ENCODE measurements around the gene ASXL2. TPM values are rescaled to one million over a fixed set of nuclear protein-coding genes. Genes with fewer than 3 reads are reported as not detected.

ASXL2 gene
- total RNA-seq, 1 experiment from 2014 or later = 34.5 TPM

DNA sequence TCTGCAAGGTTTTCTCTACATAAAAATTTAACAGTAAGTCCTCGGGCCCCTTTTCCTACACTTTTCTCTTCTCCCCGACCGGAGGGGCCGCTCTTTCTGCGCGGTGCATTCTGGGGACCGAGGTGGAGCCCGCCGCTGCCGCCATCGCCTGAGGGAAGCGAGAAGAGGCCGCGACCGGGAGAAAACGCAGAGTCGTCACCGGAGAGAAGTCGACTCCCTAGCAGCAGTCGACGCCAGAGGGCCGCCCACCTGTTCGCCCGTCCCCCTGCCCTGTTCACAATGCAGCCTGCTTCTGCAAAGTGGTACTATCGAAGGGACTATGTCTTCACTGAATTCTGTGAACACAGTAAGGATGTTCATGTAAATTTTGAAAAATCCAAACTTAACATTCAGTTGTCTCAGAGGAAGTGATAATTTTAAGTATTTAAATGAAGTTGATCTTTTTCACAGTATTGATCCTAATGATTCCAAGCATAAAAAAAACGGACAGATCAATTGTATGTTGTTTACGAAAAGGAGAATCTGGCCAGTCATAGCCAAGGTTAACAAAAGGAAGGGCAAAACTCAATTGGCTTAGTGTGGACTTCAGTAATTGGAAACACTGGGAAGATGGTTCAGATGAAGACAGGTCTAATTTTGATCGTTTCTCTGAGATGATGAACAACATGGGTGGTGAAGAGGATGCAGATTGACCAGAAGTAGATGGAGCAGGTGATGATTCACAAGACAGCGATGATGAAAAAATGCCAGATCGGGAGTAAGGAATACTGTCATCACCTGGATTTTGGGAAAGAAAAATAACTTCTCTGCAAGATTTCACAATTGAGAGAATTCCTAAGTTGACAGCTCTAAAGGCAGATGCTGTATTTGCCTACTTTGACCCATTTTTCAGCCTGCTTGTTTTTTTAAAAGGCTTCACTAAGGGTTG lies 55.8 kb downstream of the ASXL2 start:
- H3F3A ChIP-seq (ENCODE audit: insufficient read depth, low read depth) = peaks cover 4% of the 10 kb centered on the region; the same call in 1 of the 2 replicates
- H3K27ac ChIP-seq = no peak overlapping the region
- ChIA-PET POLR2A (ENCODE audit: unreplicated experiment) (no interaction called here), CTCF (no interaction called here)
- H3K36me3 ChIP-seq (ENCODE audit: low read depth) = no peaks in the 10 kb centered on the region
- H2AFZ ChIP-seq = no peak overlapping the region
- no peak for TF ChIP-seq EZH2 (IDR thresholded peaks at IDR 0.05; ENCODE audit: low read depth)
- TF ChIP-seq, protein P1, sequence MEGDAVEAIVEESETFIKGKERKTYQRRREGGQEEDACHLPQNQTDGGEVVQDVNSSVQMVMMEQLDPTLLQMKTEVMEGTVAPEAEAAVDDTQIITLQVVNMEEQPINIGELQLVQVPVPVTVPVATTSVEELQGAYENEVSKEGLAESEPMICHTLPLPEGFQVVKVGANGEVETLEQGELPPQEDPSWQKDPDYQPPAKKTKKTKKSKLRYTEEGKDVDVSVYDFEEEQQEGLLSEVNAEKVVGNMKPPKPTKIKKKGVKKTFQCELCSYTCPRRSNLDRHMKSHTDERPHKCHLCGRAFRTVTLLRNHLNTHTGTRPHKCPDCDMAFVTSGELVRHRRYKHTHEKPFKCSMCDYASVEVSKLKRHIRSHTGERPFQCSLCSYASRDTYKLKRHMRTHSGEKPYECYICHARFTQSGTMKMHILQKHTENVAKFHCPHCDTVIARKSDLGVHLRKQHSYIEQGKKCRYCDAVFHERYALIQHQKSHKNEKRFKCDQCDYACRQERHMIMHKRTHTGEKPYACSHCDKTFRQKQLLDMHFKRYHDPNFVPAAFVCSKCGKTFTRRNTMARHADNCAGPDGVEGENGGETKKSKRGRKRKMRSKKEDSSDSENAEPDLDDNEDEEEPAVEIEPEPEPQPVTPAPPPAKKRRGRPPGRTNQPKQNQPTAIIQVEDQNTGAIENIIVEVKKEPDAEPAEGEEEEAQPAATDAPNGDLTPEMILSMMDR (conservative IDR thresholded peaks at IDR 0.05) = no peak
- no peaks in the 10 kb centered on the region for H3K79me2 ChIP-seq (ENCODE audit: low read depth)
- no peaks in the 10 kb centered on the region for H3K9me3 ChIP-seq (ENCODE audit: insufficient read depth, low read depth)
- no peak for DNase-seq
- peaks cover 9% of the 10 kb centered on the region; the same call in 1 of the 2 replicates for H4K20me1 ChIP-seq (ENCODE audit: insufficient read depth)
- no peak overlapping the region for H3K4me3 ChIP-seq
- H3K9me2 ChIP-seq (ENCODE audit: insufficient read depth) = no peaks in the 10 kb centered on the region
- no peaks in the 10 kb centered on the region for H3K27me3 ChIP-seq (ENCODE audit: insufficient read depth, low read depth)
- no peak overlapping the region for H3K4me2 ChIP-seq
- H3K4me1 ChIP-seq (replicated peaks; ENCODE audit: insufficient read depth) = no peaks in the 10 kb centered on the region
- intact Hi-C loops (cut with micrococcal nuclease; ENCODE audit: unreplicated experiment) = no loop called here
- BruUV-seq (replicated peaks) = no TSS peak

DNA sequence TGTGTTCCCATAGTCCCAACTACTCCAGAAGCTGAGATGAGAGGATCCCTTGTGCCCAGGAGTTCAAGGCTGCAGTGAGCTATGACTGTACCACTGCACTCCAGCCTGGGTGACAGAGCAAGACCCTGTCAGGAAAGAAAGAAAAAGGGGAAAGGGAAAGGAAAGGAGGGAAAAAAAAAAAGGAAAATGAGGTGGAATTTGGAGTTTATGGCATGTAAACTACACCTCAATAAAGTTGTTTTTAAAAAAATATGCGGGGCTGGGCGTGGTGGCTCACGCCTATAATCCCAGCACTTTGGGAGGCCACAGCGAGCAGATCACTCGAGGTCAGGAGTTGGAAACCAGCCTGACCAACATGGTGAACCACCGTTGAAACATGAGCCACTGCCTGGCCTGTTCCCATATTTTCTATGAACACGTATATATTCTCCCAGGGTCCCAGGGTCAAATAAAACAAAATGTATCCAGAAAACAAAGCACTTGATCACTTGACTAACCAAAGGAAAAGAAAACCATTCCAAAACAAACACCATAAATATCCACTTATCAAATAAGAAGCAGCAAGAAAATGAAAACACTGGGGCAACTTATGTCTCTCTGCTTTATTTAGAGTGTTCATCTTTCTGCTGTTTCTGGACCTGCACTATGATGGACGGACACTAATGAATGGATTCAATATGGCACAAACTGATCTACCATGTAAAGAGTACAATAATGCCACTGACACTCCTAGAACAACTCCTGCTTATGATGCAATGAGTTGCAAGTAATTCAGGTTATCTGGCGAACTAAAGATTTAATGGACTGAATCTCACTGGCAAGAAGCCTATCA lies 56.8 kb downstream of the ASXL2 start:
- ChIA-PET CTCF (no interaction called here), POLR2A (ENCODE audit: unreplicated experiment) (no interaction called here)
- no TSS peak for BruUV-seq (replicated peaks)
- H3K36me3 ChIP-seq (ENCODE audit: low read depth) = no peaks in the 10 kb centered on the region
- no peak overlapping the region for H3K4me2 ChIP-seq
- H4K20me1 ChIP-seq (ENCODE audit: insufficient read depth) = peaks cover 9% of the 10 kb centered on the region; the same call in 1 of the 2 replicates
- peaks cover 4% of the 10 kb centered on the region; the same call in 1 of the 2 replicates for H3F3A ChIP-seq (ENCODE audit: insufficient read depth, low read depth)
- no peaks in the 10 kb centered on the region for H3K79me2 ChIP-seq (ENCODE audit: low read depth)
- H2AFZ ChIP-seq = no peak overlapping the region
- no peaks in the 10 kb centered on the region for H3K9me3 ChIP-seq (ENCODE audit: insufficient read depth, low read depth)
- no peaks in the 10 kb centered on the region for H3K9me2 ChIP-seq (ENCODE audit: insufficient read depth)
- no peaks in the 10 kb centered on the region for H3K4me1 ChIP-seq (replicated peaks; ENCODE audit: insufficient read depth)
- intact Hi-C loops (cut with micrococcal nuclease; ENCODE audit: unreplicated experiment) = no loop called here
- H3K4me3 ChIP-seq = no peak overlapping the region
- no peak for DNase-seq
- H3K27me3 ChIP-seq (ENCODE audit: insufficient read depth, low read depth) = no peaks in the 10 kb centered on the region
- TF ChIP-seq EZH2 (IDR thresholded peaks at IDR 0.05; ENCODE audit: low read depth) = no peak
- TF ChIP-seq, protein P1 (conservative IDR thresholded peaks at IDR 0.05) = no peak
- no peak overlapping the region for H3K27ac ChIP-seq

DNA sequence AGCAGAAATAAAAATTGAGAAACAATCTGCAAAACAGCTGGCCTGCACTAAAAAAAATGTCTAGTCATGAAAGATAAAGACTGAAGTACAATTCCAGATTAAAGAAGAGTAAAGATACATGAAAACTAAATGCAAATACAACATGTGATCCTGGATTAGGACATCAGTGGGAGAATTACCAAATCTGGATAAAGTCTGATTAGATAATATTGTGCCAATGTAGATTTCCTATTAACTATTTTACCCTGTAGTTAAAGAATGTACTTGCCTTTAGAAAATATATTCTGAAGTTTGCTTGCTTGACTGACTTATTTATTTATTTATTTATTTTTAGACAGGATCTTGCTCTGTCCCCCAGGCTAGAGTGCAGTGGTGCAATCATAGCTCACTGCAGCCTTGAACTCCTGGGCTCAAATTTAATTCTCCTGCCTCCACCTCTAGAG lies 58.7 kb downstream of the ASXL2 start:
- no TSS peak for BruUV-seq (replicated peaks)
- H3K27ac ChIP-seq = no peak overlapping the region
- H2AFZ ChIP-seq = no peak overlapping the region
- no peaks in the 10 kb centered on the region for H3K9me3 ChIP-seq (ENCODE audit: insufficient read depth, low read depth)
- no peaks in the 10 kb centered on the region for H3K27me3 ChIP-seq (ENCODE audit: insufficient read depth, low read depth)
- no peak overlapping the region for H3K4me2 ChIP-seq
- H3K4me1 ChIP-seq (replicated peaks; ENCODE audit: insufficient read depth) = no peaks in the 10 kb centered on the region
- H4K20me1 ChIP-seq (ENCODE audit: insufficient read depth) = peaks cover 9% of the 10 kb centered on the region; the same call in 1 of the 2 replicates
- 0 out of 2 replicates have a peak, but pooled peaks cover 4% of the 10 kb centered on the region for H3K79me2 ChIP-seq (ENCODE audit: low read depth)
- 0 out of 2 replicates have a peak, but pooled peaks cover 4% of the 10 kb centered on the region for H3K36me3 ChIP-seq (ENCODE audit: low read depth)
- ChIA-PET POLR2A (ENCODE audit: unreplicated experiment) (no interaction called here), CTCF (no interaction called here)
- no peak overlapping the region for H3K4me3 ChIP-seq
- intact Hi-C loops (cut with micrococcal nuclease; ENCODE audit: unreplicated experiment) = no loop called here
- DNase-seq = no peak
- H3K9me2 ChIP-seq (ENCODE audit: insufficient read depth) = no peaks in the 10 kb centered on the region
- H3F3A ChIP-seq (ENCODE audit: insufficient read depth, low read depth) = peaks cover 4% of the 10 kb centered on the region; the same call in 1 of the 2 replicates
- TF ChIP-seq EZH2 (IDR thresholded peaks at IDR 0.05; ENCODE audit: low read depth) = no peak
- TF ChIP-seq, protein P1 (conservative IDR thresholded peaks at IDR 0.05) = no peak

Measured in PC-9 (cell line).